Right ventricle myocardium superior (tissue), 1 donor: ENCODE measurements around the gene GSK3B. TPM values are rescaled to one million over a fixed set of nuclear protein-coding genes. Genes with fewer than 3 reads are reported as not detected.
"Not testable (repeated sequence)": the region's sequence is repeated elsewhere in the genome, so short reads cannot be mapped to it uniquely, and the experiment has no call there.

Source experiments
- ATAC-seq: fragments of 200-7000 bp; cut with Tn5 transposase; one replicate; pipeline ENCODE4 v1.9.1; 2020; ENCODE audit warnings: mild to moderate bottlenecking; ENCODE audit not compliant: poor library complexity
- DNase-seq: peaks from one replicate; pipeline ENCODE4 v3.0.0-alpha.2; 2020
- intact Hi-C: fragments of 100-400 bp; cut with DNase I; formaldehyde crosslinking; loops from one replicate; pipeline ENCODE4 v1.11.2; 2022
- total RNA-seq: library from RNA; stranded (reverse); fragmentation: NEBNext Ultra II Directional; extraction: Animal tissue kit (Norgen Biotek cat#: 25700); gene quantifications from one replicate; pipeline ENCODE4 v1.2.1, GENCODE V29; 2021
- donor health status: DM: no; HTN: yes; CAD: no; lungs with severe emphysema.

Gene GSK3B
- total RNA-seq, 1 donor from 2014 or later, result 35.0 TPM

DNA sequence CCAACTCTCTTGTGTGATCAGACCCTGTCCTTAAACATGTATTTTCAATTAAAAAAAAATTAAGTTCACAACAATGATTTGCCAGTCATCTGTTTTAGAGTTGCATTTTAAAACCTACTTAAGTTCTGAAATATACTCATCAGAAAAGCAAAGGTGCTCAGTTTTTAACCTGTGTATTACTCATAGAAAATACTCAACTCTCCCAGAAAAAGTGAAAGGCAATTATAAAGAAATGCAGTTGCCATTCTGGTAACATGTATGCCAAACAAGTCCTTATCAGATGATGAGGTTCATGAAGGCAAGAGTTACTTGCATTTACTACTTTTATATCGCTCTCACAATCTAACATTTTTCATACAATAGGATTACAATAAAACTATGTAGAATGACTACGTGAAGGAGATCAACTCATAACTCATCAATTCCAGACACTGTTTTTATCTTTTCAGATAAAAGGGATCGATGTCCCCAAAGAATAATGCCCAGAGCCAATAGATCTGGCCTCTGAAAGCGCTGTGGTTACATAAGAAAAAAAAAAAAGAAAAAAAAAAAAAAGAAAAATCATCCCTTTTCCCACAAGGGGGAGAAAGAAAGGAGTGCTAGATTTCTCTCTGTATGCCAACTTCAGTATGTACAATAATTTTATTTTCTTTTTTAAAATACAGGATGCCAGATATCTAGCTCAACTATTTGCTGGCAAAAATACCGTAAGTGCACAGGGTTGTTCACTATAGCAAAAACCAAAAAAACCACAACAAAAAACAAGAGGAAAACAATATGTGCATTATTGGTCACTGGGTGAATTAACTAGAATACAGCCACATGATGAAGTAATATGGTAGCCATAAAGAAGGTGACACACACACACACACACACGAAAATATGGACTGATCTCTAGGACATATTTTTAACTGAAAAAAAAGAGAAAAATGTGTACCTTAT lies 175.0 kb downstream of the GSK3B start:
- no peak for ATAC-seq

DNA sequence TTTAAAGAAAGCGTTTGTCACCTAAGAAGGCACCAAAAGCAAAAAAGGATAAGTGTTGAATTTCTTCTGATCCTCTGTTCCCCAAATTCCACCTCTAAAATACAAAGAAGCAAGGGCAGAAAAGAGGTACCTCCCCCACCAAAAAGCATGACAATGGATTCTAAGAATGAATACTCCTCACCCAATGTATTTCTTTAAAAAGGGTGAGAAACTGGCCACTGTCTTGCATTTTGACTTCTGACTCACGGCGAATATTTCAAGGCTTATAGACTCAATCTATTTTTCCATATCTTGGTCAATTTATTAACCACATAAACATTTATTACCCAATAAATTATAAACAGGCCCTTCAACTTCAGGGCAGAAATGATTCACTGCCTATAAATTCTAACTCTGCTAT lies 181.2 kb downstream of the GSK3B start:
- ATAC-seq, result no peak
- DNase-seq, result no peak
- intact Hi-C loops, result no loop called here

More for the DNA sequence above, 175.0 kb downstream of the GSK3B start:
- intact Hi-C loops, result no loop called here
- no peak for DNase-seq

DNA sequence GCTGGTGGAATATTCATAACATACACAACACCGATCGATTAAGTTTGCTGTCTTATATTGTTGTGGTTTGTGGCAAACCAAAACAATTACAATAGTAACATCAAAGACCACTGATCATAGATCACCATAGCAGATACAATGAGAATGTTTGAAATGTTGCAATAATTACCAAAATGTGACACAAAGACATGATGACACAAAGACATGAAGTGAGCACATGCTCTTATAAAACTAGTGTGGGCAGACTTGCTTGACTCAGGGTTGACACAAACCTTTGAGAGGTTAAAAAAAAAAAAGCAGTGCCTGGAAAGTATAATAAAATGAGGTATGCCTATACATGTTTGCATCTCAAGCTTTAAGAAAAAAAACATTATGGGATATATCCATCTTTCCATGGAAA lies 182.0 kb downstream of the GSK3B start:
- no peak for ATAC-seq
- intact Hi-C loops, result no loop called here
- no peak for DNase-seq

DNA sequence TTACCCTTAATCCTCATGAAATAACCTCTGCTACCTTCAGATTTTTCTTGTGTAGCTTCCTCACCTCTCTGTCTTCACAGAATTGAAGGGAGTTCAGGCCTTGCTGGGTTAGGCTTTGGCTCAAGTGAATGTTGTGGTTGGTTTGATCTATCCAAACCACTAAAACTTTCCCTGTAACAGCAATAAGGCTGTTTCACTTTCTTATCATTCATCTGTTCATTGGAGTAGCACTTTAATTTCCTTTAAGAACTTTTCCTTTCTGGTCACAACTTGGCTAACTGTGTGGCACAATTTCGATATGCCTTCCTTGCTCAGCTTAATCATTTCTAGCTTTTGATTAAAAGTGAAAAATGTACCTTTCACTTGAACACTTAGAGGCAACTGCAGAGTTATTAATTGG lies 182.5 kb downstream of the GSK3B start:
- intact Hi-C loops, result no loop called here
- DNase-seq (no peak), ATAC-seq (no peak)

DNA sequence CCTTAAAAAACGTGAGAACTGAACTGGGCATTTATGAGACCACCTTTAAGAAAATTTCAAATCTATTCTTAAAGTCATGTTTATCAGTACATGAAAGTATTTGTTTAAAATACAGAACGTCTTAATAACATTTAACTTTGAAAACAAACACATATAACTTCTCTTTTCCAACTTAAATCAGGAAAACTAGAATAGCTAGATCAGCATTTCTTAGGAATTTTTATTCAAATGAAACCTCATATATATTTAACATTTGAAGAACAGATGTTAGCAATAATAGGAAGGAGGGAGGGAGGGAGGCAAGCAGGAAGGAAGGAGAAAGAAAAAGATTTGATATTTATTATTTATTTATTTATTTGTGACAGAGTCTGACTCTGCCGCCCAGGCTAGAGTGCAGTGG lies 192.2 kb downstream of the GSK3B start:
- no peak for DNase-seq
- no peak for ATAC-seq
- intact Hi-C loops, result no loop called here

DNA sequence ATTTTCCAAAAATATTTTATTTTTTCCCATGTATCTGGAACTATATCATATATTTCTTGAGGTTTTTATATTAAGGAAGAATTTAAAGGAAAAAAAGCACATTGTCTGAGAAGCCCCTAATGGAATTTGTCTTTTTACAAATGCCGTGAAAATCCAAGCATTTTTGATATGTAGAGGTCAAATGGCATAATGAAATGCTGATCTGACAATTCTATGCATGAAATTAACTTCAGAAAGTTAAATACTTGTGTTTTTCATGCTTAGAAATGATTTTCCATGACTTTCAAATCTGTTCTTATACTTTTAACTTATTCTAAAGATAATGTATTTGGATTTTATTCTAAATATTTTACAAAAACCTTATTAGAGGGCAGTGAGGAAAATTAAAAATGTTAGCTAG lies 193.1 kb downstream of the GSK3B start:
- no peak for DNase-seq

DNA sequence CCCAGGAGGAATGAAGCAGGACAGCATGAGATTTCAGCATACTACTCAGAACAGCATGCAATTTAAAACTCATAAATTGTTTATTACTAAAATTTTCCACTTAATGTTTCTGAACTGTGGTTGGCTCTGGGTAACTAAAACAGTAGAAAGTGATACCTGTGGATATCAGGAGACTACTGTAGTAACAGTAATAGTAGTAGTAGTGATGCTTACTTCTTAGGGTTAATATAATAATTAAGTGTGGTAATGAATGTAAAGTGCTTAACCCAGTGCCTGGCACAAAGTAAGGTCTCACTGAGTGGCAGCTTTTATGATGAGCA lies 195.1 kb downstream of the GSK3B start:
- DNase-seq (no peak), ATAC-seq (no peak)
- intact Hi-C loops, result loop anchor here (10.0 kb wide), 1 partner anchor 196 kb away; the partner anchor contains the start of gene GSK3B

More for the DNA sequence above, 193.1 kb downstream of the GSK3B start:
- intact Hi-C loops, result no loop called here
- no peak for ATAC-seq

DNA sequence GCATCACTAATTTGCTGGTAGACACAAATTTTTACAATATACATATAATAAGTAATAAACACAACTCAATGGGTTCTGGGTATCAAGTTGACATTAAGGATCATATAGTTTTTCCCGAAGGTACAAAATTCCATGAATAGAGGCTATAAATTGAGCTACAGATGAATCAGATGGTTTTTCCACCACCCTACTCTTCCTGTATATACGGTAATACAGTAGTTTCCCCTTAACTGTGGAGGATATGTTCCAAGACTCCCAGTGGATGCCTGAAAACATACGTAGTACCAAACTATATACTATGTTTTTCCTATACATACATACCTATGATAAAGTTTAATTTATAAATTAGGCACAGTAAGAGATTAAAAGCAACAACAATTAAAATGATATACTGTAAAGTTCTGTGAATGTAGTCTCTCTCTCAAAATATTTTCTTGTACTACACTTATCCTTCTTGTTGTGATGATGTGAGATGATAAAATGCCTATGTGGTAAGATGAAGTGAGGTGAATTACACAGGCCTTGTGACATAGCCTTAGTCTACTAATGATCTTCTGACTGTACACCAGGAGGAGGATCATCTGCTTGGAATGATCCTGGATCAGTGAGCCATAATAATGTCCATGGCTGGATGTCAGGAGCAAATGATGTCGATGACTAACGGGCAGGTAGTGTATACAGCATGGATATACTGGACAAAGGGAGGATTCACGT lies 195.6 kb downstream of the GSK3B start:
- no peak for DNase-seq
- no peak for ATAC-seq
- intact Hi-C loops, result loop anchor here (10.0 kb wide), 1 partner anchor 196 kb away; the partner anchor contains the start of gene GSK3B

DNA sequence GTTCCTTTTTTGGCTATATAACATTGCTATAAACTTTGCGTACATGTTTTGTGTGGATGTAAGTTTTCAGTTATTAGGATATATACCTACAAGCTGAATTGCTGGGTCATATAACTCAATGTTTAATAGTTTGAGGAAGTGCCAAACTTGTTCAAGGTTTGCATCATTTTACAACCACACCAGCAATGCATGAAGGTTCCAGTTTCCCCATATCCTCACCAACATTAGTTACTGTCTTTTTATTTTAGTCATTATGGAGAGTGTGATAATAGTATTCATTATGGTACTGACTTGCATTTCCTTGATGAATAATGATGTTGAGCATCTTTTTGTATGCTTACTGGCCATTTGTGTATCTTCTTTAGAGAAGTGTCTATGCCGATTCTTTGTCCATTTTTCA lies 200.1 kb downstream of the GSK3B start:
- intact Hi-C loops, result loop anchor here (5.0 to 10.0 kb wide), 2 partner anchors 201 to 288 kb away; partner anchors contain the start of gene GSK3B
- DNase-seq (no peak), ATAC-seq (no peak)

DNA sequence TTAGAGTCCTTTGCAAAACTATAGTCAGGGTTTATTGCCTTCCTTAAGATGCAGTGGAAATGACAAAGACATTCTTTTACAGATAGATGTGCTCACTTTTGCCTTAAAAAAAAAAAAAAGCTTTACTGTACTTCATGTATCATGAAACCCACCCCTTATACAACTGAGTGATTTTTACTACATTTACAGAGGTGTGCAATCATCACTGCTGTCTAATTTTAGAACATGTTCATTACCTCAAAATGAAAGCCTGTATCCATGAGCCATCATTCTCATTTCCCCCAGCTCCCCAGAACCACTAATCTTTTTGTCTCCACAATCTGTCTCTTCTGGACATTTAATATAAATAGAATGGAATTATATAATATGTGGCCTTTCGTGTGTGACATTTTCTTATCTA lies 200.5 kb downstream of the GSK3B start:
- no peak for DNase-seq
- intact Hi-C loops, result loop anchor here (5.0 to 10.0 kb wide), 2 partner anchors 201 to 289 kb away; partner anchors contain the start of gene GSK3B
- ATAC-seq, result no peak

DNA sequence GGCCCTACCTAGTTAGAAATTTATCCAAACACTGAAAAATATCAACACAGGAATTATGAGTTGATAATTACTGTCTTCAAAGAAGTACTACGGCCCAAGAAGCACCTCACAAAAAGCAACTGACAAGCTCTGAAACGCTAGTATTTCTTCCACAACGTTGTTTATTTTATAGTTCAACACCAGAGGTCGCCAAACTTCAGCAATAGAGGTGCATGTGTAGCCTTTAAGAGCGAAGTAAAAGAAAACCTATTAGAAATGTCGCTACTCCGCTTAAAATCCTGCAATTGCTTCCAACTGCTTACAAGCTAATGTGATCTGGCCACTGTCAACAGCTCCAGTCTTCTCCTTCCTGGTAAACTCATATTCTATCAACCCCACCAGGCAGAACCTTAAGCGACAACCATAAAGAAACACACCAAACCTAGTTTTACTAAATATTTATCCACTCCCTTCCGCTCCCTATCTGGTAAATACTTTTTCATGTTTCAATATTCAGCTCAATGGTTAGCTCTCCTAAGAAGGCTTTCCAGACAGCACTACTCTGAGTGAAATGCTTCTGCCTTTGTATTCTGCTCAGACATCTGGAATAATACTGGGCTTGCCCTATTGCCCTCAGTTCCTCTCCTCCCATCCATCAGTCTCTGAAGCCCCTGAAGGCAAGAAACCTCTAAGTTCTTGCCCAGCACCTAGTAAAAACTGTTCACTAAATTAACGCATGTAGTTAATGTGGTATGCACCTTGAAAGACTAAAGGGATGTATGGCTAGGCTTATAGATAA lies 202.1 kb downstream of the GSK3B start:
- no peak for DNase-seq
- intact Hi-C loops, result loop anchor here (5.0 to 10.0 kb wide), 2 partner anchors 203 to 290 kb away; partner anchors contain the start of gene GSK3B

DNA sequence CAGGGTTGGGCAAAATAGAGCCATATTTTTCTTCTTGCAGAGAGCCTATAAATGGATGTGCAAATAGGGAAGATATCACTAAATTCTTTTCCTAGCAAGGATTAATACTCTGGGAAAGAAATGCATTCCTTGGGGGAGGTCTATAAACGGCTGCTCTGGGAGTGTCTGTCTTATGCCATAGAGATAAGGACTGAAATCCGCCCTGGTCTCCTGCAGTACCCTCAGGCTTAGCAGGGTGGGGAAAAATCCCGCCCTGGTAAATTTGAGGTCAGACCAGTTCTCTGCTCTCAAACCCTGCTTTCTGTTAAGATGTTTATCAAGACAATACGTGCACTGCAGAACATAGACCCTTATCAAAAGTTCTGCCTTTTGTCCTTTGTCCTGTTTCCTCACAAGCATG lies 205.6 kb downstream of the GSK3B start:
- ATAC-seq, DNase-seq, intact Hi-C loops: not testable (repeated sequence)

More for the DNA sequence above, 202.1 kb downstream of the GSK3B start:
- ATAC-seq, result peak; percentile 88

DNA sequence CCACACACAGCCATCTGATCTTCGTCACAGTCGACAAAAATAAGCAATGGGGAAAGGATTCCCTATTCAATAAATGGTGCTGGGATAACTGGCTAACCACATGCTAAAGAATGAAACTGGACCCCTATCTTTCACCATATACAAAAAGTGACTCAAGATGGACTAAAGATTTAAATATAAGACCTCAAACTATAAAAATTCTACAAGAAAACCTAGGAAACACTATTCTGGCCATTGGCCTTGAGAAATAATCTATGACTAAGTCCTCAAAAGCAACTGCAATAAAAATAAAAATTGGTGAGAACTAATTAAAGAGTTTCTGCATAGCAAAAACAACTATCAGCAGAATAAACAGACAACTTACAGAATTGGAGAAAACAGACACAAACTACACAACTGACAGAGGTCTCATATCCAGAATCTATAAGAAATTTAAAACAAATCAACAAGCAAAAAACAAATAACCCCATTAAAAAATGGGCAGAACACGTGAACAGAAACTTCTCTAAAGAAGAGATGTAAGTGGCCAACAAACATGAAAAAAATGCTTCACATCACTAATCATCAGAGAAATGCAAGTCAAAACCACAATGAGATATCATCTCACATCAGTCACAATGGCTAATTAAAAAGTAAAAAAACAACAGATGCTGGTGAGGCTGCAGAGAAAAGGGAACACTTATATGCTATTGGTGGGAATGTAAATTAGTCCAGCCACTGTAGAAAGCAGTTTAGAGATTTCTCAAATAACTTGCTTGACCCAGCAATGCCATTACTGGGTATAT lies 208.3 kb downstream of the GSK3B start:
- intact Hi-C loops, result no loop called here
- ATAC-seq (no peak), DNase-seq (no peak)

DNA sequence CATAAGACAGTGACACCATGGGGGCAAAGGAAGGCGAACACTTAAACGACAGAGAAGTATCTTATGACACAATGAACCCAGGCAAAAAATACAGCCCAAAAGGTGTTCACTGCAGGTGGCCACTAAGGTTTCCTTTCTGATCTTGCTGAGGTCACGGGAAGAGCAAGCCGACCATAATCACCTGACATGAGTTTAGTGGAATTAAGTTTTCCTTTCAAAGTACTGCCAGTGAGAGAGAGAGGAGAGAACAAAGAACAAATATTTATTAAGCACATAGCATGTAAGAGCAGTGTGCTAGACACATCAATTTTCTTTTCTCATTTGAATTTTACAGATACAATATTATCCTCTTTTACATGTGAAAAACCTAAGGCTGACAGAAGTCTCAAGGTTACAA lies 210.1 kb downstream of the GSK3B start:
- DNase-seq, result no peak
- intact Hi-C loops, result no loop called here
- no peak for ATAC-seq

DNA sequence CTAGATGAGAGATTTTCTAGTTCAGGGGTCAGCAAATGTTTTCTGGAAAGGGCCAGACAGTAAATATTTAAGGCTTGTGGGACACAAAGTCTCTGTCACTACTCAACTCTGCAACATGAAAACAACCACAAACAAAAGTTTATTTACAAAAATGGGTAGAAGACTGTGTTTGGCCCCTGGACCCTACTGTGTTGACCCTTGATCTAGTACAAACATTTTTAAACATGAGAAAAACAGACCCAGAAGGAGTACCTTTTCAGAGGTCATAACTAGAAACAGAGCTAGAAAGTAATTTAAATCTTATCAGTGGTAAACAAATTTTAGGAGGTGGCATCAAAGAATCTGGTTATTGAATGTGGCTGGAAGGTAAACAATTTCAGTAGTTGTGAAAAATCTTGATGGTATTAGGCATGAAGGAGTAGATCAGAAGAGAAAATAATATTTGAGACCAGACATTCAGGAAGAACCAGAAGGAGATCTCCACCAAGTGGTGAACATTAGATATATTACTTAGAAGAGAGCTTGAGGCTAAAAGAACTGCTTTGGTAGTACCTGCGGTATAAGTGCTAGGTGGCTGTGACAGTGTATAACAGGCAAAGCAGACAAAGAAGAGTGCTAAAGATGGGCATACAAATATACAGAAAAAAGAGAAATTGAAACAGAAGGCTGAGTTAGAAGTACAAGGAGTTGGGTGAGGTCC lies 210.6 kb downstream of the GSK3B start:
- ATAC-seq (no peak), DNase-seq (no peak)
- intact Hi-C loops, result no loop called here

DNA sequence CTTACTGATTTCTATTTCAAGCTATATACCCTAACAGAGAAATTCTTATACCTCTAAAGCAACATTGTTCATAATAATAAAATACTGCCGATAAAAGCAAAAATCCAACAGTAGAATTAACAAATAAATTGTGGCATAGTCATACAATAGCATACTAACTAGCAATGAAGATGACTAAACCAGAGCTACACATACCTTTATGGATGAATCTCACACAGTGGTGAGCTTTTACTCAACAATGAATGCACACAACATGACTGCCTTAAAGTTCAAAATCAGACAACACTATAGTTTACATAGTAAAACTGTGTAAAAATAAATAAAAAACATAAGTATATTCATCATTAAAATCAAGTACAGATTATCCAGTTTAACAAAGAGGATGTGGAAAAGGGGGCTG lies 213.3 kb downstream of the GSK3B start:
- DNase-seq (no peak), ATAC-seq (no peak)
- intact Hi-C loops, result no loop called here

DNA sequence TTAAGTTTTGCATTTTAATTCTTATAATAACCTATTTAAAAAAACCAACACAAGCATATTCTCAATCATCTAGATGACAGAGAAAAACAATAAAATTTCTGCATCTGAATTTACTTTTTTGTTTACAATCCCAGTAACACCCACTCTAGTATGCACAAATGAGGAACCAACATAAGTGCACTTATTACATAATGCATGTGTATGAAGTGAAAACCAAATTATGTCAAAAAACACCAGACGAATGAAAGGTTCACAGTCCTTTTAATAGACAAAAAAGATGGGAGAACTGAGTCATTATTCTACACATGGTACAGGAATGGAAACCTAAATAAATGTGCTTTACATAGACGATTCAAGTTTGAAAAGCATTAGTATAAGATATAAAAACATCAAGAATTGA lies 220.6 kb downstream of the GSK3B start:
- intact Hi-C loops, result no loop called here
- no peak for ATAC-seq
- DNase-seq, result no peak

DNA sequence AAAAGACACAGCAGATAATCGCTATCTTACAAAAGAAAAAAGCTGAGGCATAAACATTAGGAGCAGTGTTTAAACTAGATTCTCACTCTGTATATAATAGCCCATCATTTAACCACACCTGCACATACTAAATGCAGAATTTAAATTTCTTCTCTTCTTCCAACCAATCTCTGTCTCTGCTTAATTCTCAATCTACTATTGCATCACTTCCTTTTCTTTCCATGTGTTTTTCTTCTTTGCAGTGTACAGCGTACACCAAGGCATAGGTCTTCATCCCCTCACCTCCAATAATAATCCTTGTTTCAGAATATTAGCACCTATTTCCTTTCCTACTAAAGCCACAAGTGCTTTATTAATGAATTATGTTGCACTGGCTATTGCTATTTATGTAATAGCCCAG lies 221.5 kb downstream of the GSK3B start:
- intact Hi-C loops, result no loop called here
- ATAC-seq (no peak), DNase-seq (no peak)
